Activated B cell treated with CpG ODN at 0.5 μM for 24 hours (primary cell): Measurements from ENCODE around the gene SEPTIN14. TPM values are rescaled to one million over a fixed set of nuclear protein-coding genes. Genes with fewer than 3 reads are reported as not detected.
"Not testable (repeated sequence)": the region's sequence is repeated elsewhere in the genome, so short reads cannot be mapped to it uniquely, and the experiment has no call there.

Experiments used
- ATAC-seq: fragments of 200-7000 bp; cut with Tn5 transposase; one replicate; pipeline ENCODE4 v1.10.0; 2021; ENCODE audit warnings: low read depth, mild to moderate bottlenecking, moderate library complexity
- CTCF ChIA-PET: fragments of 350-600 bp; sonication (Branson Sonifier 250); formaldehyde crosslinking; loops from one replicate; lab custom pipeline; 2021; ENCODE audit warnings: antibody characterized with exemption; lab: Charles Lee
- POLR2A ChIA-PET: fragments of 350-600 bp; sonication (Branson Sonifier 250); formaldehyde crosslinking; loops from one replicate; lab custom pipeline; 2021; ENCODE audit warnings: antibody characterized with exemption; lab: Charles Lee
- DNase-seq: peaks from one replicate; pipeline ENCODE4 v3.0.0; 2022
- H3K27ac Mint-ChIP-seq: one replicate; pipeline ENCODE4 v1.8.0; 2020; ENCODE audit warnings: mixed read lengths
- H3K27me3 Mint-ChIP-seq: one replicate; pipeline ENCODE4 v1.8.0; 2021; ENCODE audit warnings: mixed read lengths
- H3K36me3 Mint-ChIP-seq: one replicate; pipeline ENCODE4 v1.8.0; 2021; ENCODE audit warnings: low read depth, mixed read lengths
- H3K4me1 Mint-ChIP-seq: one replicate; pipeline ENCODE4 v1.8.0; 2021; ENCODE audit warnings: mixed read lengths
- H3K4me3 Mint-ChIP-seq: one replicate; pipeline ENCODE4 v1.8.0; 2020; ENCODE audit warnings: mild to moderate bottlenecking, mixed read lengths
- H3K9me3 Mint-ChIP-seq: one replicate; pipeline ENCODE4 v1.8.0; 2020; ENCODE audit warnings: mixed read lengths
- CTCF ChIP-seq: fragments of 200-600 bp; IDR thresholded peaks from one replicate; pipeline ENCODE4 v1.8.0; 2022; ENCODE audit warnings: antibody characterized with exemption, mild to moderate bottlenecking
- intact Hi-C: fragments of 100-400 bp; cut with micrococcal nuclease; formaldehyde crosslinking; loops from one replicate; pipeline ENCODE4 v1.15.1; 2024
- total RNA-seq: library from RNA; stranded (reverse); gene quantifications from 2 replicates; pipeline ENCODE4 v1.2.3, GENCODE V29; 2022

The SEPTIN14 gene
- total RNA-seq, 1 donor from 2014 or later = not detected

GRCh38 chr7:55778631-55779030 lies 83.9 kb downstream of the SEPTIN14 start:
- ATAC-seq (no peak), DNase-seq (no peak)
- no peaks in the 10 kb centered on the region for H3K9me3 Mint-ChIP-seq
- no peaks in the 10 kb centered on the region for H3K27me3 Mint-ChIP-seq
- POLR2A ChIA-PET = no interaction called here
- TF ChIP-seq CTCF = no peak
- no peak overlapping the region for H3K4me3 Mint-ChIP-seq
- H3K4me1 Mint-ChIP-seq = no peaks in the 10 kb centered on the region
- CTCF ChIA-PET = no interaction called here
- no peak overlapping the region for H3K27ac Mint-ChIP-seq
- peaks cover 7% of the 10 kb centered on the region for H3K36me3 Mint-ChIP-seq
- intact Hi-C loops = no loop called here

GRCh38 chr7:55776196-55776595 lies 86.4 kb downstream of the SEPTIN14 start:
- ChIA-PET POLR2A (no interaction called here), CTCF (no interaction called here)
- intact Hi-C loops = no loop called here
- H3K4me3 Mint-ChIP-seq = no peak overlapping the region
- H3K4me1 Mint-ChIP-seq = no peaks in the 10 kb centered on the region
- DNase-seq (no peak), ATAC-seq (no peak)
- no peak for TF ChIP-seq CTCF
- H3K27me3 Mint-ChIP-seq = no peaks in the 10 kb centered on the region
- no peaks in the 10 kb centered on the region for H3K9me3 Mint-ChIP-seq
- H3K36me3 Mint-ChIP-seq = peaks cover 17% of the 10 kb centered on the region
- no peak overlapping the region for H3K27ac Mint-ChIP-seq

- CTCF ChIA-PET = no interaction called here
- TF ChIP-seq CTCF = no peak
Measured at GRCh38 chr7:55775051-55775420, 87.5 kb downstream of the SEPTIN14 start.

GRCh38 chr7:55774327-55775050 lies 88.1 kb downstream of the SEPTIN14 start:
- DNase-seq = no peak
- ChIA-PET CTCF (no interaction called here), POLR2A (no interaction called here)
- Mint-ChIP-seq H3K4me3 (no peak overlapping the region), H3K27me3 (no peaks in the 10 kb centered on the region), H3K36me3 (peaks cover 19% of the 10 kb centered on the region), H3K27ac (no peak overlapping the region), H3K4me1 (no peaks in the 10 kb centered on the region), H3K9me3 (no peaks in the 10 kb centered on the region)
- no peak for TF ChIP-seq CTCF
- no peak for ATAC-seq
- intact Hi-C loops = no loop called here

More at GRCh38 chr7:55775051-55775420, 87.5 kb downstream of the SEPTIN14 start:
- H3K27ac Mint-ChIP-seq = no peak overlapping the region
- POLR2A ChIA-PET = no interaction called here
- H3K4me1 Mint-ChIP-seq = no peaks in the 10 kb centered on the region
- intact Hi-C loops = no loop called here
- no peaks in the 10 kb centered on the region for H3K9me3 Mint-ChIP-seq
- H3K27me3 Mint-ChIP-seq = no peaks in the 10 kb centered on the region
- no peak overlapping the region for H3K4me3 Mint-ChIP-seq
- DNase-seq = no peak
- peaks cover 19% of the 10 kb centered on the region for H3K36me3 Mint-ChIP-seq
- ATAC-seq = no peak

- DNase-seq (no peak), ATAC-seq (no peak)
- H3K27ac Mint-ChIP-seq = no peak overlapping the region
- no peaks in the 10 kb centered on the region for H3K4me1 Mint-ChIP-seq
- H3K27me3 Mint-ChIP-seq = no peaks in the 10 kb centered on the region
- TF ChIP-seq CTCF = no peak
- no peaks in the 10 kb centered on the region for H3K9me3 Mint-ChIP-seq
- H3K36me3 Mint-ChIP-seq = peaks cover 23% of the 10 kb centered on the region
- intact Hi-C loops = no loop called here
- H3K4me3 Mint-ChIP-seq = no peak overlapping the region
- POLR2A ChIA-PET = no interaction called here
- CTCF ChIA-PET = interaction anchor here (0.7 kb wide), 1 partner anchor 131 kb away, joined by 3 read pairs; no protein-coding TSS in a partner anchor
Measured at GRCh38 chr7:55770778-55771177, 91.8 kb downstream of the SEPTIN14 start.

GRCh38 chr7:55753274-55753862 lies 109.2 kb downstream of the SEPTIN14 start:
- CTCF ChIA-PET, H3K4me3 Mint-ChIP-seq, H3K4me1 Mint-ChIP-seq, POLR2A ChIA-PET, DNase-seq, H3K27me3 Mint-ChIP-seq, H3K36me3 Mint-ChIP-seq, ATAC-seq, H3K27ac Mint-ChIP-seq, intact Hi-C loops, H3K9me3 Mint-ChIP-seq: not testable (repeated sequence)

GRCh38 chr7:55744706-55745105 lies 117.8 kb downstream of the SEPTIN14 start:
- H3K9me3 Mint-ChIP-seq, CTCF ChIA-PET, H3K27ac Mint-ChIP-seq, POLR2A ChIA-PET, H3K4me3 Mint-ChIP-seq, H3K36me3 Mint-ChIP-seq, H3K4me1 Mint-ChIP-seq, ATAC-seq, H3K27me3 Mint-ChIP-seq, intact Hi-C loops, DNase-seq: not testable (repeated sequence)
